NCI-H1930 (cell line): ENCODE data around the gene PTPRE.

ENCODE experiments used
- DNase-seq, 2 experiments: peaks; one replicate each; lab custom pipeline; 2025; lab: John Stamatoyannopoulos, UW

Gene PTPRE

GRCh38 chr10:128095027-128095752 is 188.3 kb downstream of the PTPRE start:
- DNase-seq = no peak

DNA sequence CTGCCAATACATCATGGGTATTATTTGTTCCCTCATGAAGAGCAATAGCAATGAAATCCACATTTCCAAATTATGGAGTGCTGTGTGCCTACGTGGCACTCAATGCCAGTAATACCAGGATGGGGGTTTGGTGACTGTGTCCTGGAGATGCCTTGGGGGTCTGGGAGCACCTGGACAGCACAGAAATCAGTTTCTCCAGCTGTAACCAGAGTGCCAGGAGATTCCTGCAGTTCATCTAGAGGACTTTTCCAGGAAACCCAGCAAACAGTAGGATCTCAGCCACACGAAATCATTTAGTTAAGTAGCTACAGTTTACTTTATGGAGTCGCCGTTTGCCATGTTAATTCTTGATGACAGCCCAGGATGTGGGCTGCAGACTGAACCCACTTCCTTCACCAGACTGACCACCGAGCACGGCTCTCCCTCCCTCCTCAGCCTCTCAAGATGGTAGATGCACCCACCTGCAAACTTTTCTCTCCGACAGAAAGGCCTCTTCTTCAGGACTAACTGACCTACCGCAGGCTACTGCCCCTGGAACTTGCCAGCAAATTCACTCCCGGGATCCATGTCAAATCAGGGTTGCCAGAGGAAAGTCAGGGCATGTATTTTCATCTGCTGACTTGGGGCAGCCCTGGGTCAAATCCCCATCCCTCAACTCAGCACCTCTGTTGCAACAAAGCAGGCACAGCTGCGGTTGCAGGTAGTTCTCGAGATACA is 189.0 kb downstream of the PTPRE start:
- no peak for DNase-seq

GRCh38 chr10:128096486-128097199 is 189.7 kb downstream of the PTPRE start:
- no peak for DNase-seq

DNA sequence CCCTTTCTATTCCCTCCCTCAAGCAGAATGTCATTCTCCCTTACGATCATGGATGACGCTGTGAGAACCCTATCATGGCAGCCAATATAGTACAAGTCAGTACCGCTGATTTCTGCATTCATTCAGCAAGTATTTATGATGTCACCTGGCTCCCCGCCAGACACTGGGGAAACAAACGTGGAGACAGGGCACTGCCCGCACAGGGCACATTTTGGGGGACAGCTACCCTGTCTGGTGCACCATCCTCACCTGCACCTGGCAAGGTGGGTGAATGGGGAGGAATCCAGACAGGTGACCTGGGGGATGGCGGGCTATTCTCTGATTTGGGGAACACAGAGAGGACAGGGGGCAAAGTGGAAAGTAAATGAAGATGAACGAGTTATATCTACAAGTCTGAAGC is 190.9 kb downstream of the PTPRE start:
- no peak for DNase-seq

DNA sequence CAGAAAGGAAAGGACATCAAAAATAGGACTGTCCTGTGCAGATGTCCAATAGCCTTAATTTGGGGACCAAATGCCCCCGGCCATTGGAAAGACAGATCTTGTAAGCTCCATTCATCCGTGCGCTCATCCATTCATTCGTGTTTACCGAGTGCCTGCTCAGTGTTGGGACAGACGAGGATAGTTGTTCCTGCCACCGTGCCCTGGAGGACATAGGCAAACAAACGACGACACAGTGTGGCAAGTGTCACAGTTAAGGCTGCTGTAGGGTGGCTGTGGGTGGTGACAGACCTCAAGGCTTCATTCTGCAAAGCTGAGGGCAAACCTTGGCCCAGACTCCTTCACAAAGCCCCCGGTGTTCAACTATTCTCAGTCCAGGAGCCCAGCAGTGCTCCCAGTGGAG is 191.7 kb downstream of the PTPRE start:
- DNase-seq = no peak

GRCh38 chr10:128099901-128100300 is 193.0 kb downstream of the PTPRE start:
- no peak for DNase-seq

- DNase-seq = no peak
Observed at GRCh38 chr10:128101901-128102300, 195.0 kb downstream of the PTPRE start.

GRCh38 chr10:128102480-128103228 is 195.8 kb downstream of the PTPRE start:
- DNase-seq = no peak

DNA sequence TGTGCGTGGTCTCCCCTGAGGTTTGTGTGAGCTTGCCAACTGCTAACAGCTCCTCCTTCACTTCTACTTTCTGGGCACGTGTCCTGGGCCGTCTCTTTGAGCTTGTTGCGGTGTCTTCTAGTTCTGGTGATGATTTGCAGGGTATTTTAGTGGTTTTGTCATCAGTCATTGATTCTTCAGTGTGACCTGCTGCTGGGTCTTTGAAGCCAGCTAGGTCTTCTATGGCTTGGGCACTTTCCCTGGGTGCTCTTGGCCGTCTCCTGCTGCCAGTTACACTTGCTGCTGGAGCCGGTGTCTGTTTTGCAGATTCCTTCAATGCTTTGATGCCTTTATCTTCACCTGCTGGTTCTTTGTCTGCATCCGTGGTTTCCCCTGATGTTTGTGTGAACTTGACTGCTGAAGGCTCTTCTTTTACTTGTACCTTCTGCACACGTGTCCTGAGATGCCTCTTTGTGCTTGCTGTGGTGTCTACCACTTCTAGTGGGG is 196.4 kb downstream of the PTPRE start:
- DNase-seq = no peak

DNA sequence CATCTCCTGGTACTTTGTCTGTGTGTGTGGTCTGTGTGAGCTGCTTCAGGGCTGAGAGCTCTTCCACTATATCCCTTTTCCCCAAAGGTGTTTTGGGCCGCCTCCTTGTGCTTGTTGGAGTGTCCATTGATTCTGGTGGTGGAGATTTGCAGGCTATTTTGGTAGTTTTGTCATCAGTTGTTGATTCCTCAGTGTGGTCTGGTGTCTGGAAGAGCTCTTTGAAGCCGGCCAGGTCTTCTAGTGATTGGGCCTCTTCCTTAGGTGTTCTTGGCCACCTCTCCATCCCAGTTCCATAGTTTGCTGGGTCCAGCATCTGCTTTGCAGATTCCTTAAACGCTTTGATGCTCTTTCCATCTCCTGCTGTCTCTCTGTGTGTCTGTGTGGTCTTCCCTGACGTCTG is 198.5 kb downstream of the PTPRE start:
- DNase-seq = no peak

- no peak for DNase-seq
Observed at GRCh38 chr10:128109707-128110106, 202.8 kb downstream of the PTPRE start.

- DNase-seq = no peak
Observed at GRCh38 chr10:128110339-128110738, 203.4 kb downstream of the PTPRE start.

DNA sequence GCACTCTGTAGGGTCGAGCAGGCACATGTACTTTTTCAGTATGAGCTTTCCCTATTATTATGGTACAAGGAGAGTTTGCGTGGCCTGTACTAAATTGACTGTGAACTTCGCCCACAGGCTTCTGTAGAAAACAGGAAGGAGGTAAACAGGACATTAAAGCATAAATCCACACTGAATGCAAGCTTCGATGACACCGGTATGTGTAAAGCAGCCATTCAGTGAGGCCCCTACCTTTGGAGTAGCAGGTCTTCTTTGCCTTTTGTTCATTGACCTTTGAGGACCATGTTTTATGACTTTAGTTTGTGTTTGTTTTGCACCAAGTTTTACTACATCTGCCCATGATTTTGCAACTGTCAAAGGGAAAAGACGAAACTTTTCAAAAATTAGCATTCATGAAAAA is 204.8 kb downstream of the PTPRE start:
- DNase-seq = no peak

DNA sequence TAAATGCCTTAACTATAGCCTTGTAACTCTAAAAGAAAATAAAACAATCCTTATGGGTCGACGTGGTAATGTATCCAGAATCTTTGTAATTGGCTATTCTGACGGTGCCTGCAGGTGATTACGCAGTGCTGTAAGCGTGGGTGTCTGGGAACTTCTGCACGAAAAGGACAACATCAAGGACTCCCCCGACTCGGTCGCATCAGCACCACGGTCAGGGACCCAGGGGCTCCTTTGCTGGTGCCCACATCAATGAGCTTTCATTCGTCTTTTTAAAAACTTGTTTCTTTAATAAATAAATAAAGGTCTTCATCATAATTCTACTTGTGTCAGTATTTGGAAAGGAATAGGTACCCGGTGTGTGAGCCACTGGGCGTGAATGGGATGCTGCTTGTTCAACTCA is 206.1 kb downstream of the PTPRE start:
- no peak for DNase-seq

DNA sequence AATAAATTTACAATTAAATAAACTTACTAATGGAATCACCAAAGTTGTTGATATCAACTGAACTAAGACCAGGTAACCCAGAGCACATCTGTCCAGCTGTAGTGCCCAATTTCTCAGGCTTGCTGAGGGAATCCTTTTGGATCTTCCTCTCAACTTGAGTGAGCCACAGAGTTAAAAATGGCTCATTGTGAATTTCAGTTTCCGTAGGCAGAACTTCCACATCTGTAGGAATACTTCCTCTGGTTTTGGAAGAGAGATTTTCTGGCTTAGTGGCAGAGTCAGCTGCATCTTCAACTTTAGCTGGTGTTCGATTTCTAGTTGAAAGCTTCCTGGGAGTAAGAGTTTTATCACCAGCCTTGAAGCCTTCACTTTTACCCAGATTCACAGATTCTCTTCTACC is 208.0 kb downstream of the PTPRE start:
- DNase-seq = no peak

DNA sequence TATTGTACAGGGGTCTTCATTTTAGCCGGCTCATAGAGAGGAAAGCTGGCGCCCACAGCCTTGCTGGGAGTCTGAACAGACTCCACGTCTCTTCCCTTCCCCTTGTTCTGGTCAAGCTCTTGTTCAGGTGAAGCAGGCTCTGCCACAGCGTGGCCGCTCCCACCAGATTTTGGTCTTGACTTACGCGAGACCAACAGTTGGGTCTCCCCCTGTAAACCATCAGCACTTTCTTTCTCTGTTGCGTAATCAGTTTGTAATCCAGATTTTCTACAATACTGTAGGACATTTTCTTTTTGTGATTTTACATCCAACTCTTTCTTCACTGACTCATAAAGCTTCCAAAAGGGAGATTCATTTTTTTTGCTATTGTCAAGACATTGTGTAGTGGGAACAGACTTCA is 208.5 kb downstream of the PTPRE start:
- no peak for DNase-seq

- no peak for DNase-seq
Observed at GRCh38 chr10:128116187-128116586, 209.3 kb downstream of the PTPRE start.

GRCh38 chr10:128116851-128117615 is 210.1 kb downstream of the PTPRE start:
- no peak for DNase-seq

DNA sequence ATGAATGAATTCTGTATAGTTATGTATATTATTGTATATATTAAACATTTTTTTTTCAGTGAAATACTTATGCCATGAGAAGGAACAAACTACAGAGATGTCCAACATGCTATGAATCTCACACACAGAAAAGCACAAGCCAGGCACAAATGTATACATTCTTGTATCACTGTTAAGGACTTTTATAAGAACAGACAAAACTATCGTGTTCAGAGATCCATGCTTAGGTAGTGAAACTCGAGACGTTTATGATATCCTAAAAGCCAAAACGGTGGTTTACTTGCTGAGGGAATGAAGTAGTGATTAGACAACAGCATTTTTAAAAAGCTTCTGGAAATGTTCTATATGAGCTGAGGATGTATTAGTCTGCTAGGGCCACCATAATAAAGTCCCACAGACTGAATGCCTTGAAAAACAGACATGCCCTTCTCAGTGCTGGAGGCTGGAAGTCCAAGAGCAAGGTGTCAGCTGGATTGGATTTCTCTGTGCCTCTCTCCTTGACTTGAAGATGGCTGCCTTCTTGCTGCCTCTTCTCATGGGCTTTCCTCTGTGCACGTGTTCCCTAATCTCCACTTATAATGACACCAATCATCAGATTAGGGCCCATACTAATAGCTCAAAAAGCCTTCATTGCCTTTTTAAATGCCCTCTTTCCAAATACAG is 215.0 kb downstream of the PTPRE start:
- no peak for DNase-seq

DNA sequence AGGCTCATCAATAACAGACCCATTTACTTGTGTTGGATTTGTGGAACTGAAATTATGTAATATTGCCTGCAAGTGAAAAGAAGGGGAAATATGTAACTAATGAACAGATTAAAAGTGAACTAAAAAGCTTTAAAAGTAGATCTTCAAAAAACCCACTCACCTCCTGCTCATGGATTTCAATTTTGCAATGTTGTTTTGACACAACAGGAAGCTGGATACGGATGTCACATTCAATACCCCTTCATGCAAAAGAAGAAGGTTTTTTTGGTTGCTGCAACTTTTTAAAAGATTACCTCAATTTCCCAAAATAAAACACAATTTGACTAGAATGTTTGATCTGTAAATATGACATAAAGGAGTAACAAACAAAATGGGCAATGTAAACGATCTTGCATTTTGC is 216.0 kb downstream of the PTPRE start:
- DNase-seq = no peak

- DNase-seq = no peak
Observed at GRCh38 chr10:128123846-128124245, 216.9 kb downstream of the PTPRE start.
